HEK293T (cell line): ENCODE measurements around the gene SNRPF.

Experiments
- ARNT ChIP-seq: fragments of 450-650 bp; IDR thresholded peaks from 2 replicates; pipeline ENCODE4 v1.6.1; 2017; ENCODE audit warnings: mild to moderate bottlenecking
- BHLHE40 ChIP-seq: fragments of 450-650 bp; IDR thresholded peaks from 2 replicates; pipeline ENCODE4 v1.6.1; 2016; ENCODE audit warnings: mild to moderate bottlenecking, moderate library complexity, borderline replicate concordance
- ELF4 ChIP-seq: fragments of 450-650 bp; IDR thresholded peaks from 2 replicates; pipeline ENCODE4 v1.6.1; 2017; ENCODE audit warnings: antibody characterized with exemption
- FOXA1 ChIP-seq: fragments of 450-650 bp; IDR thresholded peaks from 2 replicates; pipeline ENCODE4 v1.6.1; 2016; ENCODE audit warnings: mild to moderate bottlenecking
- FOXM1 ChIP-seq: fragments of 450-650 bp; IDR thresholded peaks from 2 replicates; pipeline ENCODE4 v1.6.1; 2017; ENCODE audit warnings: mild to moderate bottlenecking, borderline replicate concordance
- HDGF ChIP-seq: fragments of 450-650 bp; IDR thresholded peaks from 2 replicates; pipeline ENCODE4 v1.6.1; 2017; ENCODE audit warnings: antibody characterized with exemption, borderline replicate concordance
- L3MBTL2 ChIP-seq: fragments of 450-650 bp; conservative IDR thresholded peaks from 2 replicates; pipeline ENCODE4 v1.6.1; 2016; ENCODE audit warnings: mild to moderate bottlenecking
- LEF1 ChIP-seq: fragments of 450-650 bp; IDR thresholded peaks from 2 replicates; pipeline ENCODE4 v1.6.1; 2017; ENCODE audit warnings: mild to moderate bottlenecking, borderline replicate concordance
- NFRKB ChIP-seq: fragments of 450-650 bp; IDR thresholded peaks from 2 replicates; pipeline ENCODE4 v1.6.1; 2016; ENCODE audit warnings: mild to moderate bottlenecking, moderate library complexity
- PKNOX1 ChIP-seq: fragments of 450-650 bp; IDR thresholded peaks from 2 replicates; pipeline ENCODE4 v1.6.1; 2016
- SP1 ChIP-seq: fragments of 450-650 bp; IDR thresholded peaks from 2 replicates; pipeline ENCODE4 v1.6.1; 2017
- TARDBP ChIP-seq: fragments of 450-650 bp; IDR thresholded peaks from 2 replicates; pipeline ENCODE4 v1.6.1; 2016
- ZNF384 ChIP-seq: fragments of 450-650 bp; IDR thresholded peaks from 2 replicates; pipeline ENCODE4 v1.6.1; 2016

GRCh38 chr12:95834572-95834971, 24.2 kb upstream of the SNRPF start:
- TF ChIP-seq TARDBP (no peak), PKNOX1 (no peak), ZNF384 (no peak), BHLHE40 (no peak), FOXM1 (no peak), L3MBTL2 (no peak), FOXA1 (no peak), ELF4 (no peak), NFRKB (no peak), ARNT (no peak), HDGF (no peak), SP1 (no peak), LEF1 (no peak)
